ENCODE data around the gene MYOCOS.

DNA sequence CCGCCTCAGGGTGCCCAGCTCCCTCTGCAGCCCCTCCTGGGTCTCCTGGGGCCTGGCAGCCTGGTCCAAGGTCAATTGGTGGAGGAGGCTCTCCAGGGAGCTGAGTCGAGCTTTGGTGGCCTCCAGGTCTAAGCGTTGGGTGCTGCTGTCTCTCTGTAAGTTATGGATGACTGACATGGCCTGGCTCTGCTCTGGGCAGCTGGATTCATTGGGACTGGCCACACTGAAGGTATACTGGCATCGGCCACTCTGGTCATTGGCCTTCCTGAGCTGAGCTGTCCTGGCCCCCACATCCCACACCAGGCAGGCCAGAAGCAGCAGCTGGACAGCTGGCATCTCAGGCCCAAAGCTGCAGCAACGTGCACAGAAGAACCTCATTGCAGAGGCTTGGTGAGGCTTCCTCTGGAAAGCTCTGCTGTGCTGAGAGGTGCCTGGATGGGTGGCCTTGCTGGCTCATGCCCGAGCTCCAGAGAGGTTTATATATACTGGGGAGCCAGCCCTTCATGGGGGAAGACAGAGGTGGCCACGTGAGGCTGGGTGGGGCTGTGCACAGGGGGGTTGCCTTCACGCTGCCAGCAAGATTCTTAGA is 30.3 kb downstream of the MYOCOS start, which contains the start of gene MYOC:
- TF ChIP-seq RAD21 (conservative IDR thresholded peaks at IDR 0.05 in 1 of 2, IDR thresholded peaks at IDR 0.05 in 1 of 2) (no peak), RFX5 (IDR thresholded peaks at IDR 0.05) (no peak)
- TF ChIP-seq, protein P1, sequence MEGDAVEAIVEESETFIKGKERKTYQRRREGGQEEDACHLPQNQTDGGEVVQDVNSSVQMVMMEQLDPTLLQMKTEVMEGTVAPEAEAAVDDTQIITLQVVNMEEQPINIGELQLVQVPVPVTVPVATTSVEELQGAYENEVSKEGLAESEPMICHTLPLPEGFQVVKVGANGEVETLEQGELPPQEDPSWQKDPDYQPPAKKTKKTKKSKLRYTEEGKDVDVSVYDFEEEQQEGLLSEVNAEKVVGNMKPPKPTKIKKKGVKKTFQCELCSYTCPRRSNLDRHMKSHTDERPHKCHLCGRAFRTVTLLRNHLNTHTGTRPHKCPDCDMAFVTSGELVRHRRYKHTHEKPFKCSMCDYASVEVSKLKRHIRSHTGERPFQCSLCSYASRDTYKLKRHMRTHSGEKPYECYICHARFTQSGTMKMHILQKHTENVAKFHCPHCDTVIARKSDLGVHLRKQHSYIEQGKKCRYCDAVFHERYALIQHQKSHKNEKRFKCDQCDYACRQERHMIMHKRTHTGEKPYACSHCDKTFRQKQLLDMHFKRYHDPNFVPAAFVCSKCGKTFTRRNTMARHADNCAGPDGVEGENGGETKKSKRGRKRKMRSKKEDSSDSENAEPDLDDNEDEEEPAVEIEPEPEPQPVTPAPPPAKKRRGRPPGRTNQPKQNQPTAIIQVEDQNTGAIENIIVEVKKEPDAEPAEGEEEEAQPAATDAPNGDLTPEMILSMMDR (IDR thresholded peaks at IDR 0.05), result no peak
- TF ChIP-seq, protein P2, sequence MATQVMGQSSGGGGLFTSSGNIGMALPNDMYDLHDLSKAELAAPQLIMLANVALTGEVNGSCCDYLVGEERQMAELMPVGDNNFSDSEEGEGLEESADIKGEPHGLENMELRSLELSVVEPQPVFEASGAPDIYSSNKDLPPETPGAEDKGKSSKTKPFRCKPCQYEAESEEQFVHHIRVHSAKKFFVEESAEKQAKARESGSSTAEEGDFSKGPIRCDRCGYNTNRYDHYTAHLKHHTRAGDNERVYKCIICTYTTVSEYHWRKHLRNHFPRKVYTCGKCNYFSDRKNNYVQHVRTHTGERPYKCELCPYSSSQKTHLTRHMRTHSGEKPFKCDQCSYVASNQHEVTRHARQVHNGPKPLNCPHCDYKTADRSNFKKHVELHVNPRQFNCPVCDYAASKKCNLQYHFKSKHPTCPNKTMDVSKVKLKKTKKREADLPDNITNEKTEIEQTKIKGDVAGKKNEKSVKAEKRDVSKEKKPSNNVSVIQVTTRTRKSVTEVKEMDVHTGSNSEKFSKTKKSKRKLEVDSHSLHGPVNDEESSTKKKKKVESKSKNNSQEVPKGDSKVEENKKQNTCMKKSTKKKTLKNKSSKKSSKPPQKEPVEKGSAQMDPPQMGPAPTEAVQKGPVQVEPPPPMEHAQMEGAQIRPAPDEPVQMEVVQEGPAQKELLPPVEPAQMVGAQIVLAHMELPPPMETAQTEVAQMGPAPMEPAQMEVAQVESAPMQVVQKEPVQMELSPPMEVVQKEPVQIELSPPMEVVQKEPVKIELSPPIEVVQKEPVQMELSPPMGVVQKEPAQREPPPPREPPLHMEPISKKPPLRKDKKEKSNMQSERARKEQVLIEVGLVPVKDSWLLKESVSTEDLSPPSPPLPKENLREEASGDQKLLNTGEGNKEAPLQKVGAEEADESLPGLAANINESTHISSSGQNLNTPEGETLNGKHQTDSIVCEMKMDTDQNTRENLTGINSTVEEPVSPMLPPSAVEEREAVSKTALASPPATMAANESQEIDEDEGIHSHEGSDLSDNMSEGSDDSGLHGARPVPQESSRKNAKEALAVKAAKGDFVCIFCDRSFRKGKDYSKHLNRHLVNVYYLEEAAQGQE (IDR thresholded peaks at IDR 0.05), result no peak

All from A549 (cell line).